GM12873 (cell line): ENCODE data around the gene NKX2-8.
A peak's percentile ranks its signal among the peaks of the same experiment; 100 is the strongest.

ENCODE experiments used
- TF ChIP-seq, protein P1 (sequence below): IDR thresholded peaks from 2 replicates; pipeline ENCODE4 v1.5.1; 2012; ENCODE audit warnings: low read depth, mild to moderate bottlenecking, moderate library complexity, low read length, control low read depth; ENCODE audit not compliant: insufficient read depth; ENCODE audit errors: missing control alignments

The NKX2-8 gene

DNA sequence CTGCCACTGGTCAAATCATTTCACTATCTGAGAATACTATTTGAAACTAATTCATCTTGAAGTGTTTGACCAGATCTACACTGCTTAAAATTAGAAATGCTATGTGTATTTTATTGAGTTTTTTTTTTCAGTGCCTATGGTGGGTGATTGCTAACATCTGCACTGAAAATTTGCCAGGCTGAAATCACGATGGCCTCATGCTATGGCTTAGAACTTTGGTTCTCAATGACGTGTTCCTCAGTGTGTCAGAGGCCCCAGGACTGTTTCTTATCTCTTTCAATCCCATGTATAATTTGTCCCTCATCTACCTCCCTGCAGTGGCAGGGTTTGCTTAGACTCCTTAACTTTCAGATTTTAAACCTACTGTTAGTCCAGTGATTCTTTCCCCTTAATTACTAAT is 36.2 kb upstream of the NKX2-8 start:
- TF ChIP-seq, protein P1, sequence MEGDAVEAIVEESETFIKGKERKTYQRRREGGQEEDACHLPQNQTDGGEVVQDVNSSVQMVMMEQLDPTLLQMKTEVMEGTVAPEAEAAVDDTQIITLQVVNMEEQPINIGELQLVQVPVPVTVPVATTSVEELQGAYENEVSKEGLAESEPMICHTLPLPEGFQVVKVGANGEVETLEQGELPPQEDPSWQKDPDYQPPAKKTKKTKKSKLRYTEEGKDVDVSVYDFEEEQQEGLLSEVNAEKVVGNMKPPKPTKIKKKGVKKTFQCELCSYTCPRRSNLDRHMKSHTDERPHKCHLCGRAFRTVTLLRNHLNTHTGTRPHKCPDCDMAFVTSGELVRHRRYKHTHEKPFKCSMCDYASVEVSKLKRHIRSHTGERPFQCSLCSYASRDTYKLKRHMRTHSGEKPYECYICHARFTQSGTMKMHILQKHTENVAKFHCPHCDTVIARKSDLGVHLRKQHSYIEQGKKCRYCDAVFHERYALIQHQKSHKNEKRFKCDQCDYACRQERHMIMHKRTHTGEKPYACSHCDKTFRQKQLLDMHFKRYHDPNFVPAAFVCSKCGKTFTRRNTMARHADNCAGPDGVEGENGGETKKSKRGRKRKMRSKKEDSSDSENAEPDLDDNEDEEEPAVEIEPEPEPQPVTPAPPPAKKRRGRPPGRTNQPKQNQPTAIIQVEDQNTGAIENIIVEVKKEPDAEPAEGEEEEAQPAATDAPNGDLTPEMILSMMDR: no peak

DNA sequence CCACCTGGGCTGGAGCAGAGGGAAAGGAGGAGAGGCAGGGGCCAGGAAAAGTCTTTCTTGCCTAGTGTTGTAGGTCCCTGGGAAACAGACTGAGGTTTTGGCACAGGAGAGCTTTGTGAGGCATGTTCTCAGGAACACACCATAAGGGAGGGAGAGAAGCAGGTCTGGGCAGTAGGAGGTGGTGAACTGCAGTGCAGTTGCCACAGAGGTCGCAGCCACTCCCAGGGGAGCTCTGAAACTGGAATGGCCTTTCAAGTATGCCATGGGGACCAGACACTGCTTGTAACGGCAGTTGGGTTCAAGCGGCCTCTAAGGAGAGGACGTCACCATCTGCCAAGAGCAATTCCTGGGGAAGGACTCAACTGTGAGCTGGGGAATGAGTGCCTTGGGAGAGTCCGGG is 35.4 kb upstream of the NKX2-8 start:
- TF ChIP-seq, protein P1: no peak

DNA sequence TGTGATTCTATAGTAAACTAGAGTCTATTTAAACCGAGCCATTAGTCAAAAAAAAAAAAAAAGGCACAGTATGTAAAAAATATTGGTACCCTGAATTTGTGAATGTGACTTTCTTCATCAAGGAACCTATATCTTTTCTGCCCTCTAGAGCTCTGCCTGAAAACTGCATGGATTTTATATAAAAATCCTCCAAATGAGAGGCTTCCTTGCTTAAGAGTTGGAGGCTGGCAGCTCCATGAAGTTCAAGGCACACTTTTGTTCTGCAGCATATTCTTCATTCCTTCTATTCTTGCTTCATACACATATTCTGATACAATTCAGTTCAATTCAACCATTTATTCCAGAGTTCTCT is 23.1 kb upstream of the NKX2-8 start:
- TF ChIP-seq, protein P1: no peak

DNA sequence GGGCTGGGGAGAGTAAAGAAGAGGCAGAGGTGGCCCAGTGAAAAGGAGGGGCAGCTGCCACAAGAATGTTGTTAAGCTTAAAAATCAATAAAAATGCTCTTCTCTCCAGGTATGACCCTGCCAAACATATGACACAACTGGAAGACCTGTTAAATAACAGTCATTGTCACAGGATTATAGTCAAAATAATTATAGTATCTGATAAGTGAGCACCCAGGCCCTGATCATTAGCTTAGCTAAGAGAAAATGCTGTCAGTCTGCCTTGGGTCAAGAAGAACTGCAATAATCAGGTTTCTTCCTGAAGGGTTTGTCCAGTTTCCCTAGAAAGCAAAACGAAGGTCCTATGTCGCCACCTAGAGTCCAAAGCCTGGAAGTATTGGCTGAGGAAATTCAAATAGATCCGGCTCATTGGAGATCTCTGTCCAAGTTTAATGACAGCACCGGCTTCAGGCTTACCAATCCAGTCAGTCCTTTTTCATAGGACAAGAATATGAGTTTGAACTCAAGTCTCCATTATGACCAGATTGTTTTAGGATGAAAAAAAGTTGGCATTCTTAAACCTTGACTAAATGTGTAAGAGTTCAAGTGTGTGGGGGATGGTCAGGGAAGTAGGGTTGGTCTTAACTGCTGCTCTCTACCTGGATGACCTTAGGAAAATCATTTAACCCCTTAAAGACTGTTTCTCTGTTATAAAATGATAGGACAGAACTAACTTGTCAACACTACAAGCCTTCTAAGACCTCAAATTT is 22.5 kb upstream of the NKX2-8 start:
- TF ChIP-seq, protein P1: peak; percentile 86

DNA sequence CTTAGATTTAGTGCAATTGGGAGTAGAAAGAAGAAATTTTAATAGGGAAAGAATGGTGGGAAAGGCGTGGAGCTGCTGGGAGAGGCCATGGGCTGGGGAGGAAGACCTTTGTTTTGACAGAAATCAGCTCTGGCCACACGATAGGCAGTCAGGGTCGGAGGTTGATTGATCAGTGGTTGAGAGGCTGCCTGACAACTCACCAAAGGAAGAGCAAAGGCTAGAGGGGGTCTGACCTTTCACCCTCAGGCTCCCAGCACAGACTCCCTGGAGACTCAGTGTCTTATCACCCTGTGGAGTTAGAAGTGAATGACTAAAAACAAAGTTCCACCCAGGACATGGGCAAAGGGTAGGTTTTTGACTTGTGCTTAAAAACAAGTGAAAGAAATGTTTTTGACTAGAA is 18.0 kb upstream of the NKX2-8 start:
- TF ChIP-seq, protein P1: no peak

DNA sequence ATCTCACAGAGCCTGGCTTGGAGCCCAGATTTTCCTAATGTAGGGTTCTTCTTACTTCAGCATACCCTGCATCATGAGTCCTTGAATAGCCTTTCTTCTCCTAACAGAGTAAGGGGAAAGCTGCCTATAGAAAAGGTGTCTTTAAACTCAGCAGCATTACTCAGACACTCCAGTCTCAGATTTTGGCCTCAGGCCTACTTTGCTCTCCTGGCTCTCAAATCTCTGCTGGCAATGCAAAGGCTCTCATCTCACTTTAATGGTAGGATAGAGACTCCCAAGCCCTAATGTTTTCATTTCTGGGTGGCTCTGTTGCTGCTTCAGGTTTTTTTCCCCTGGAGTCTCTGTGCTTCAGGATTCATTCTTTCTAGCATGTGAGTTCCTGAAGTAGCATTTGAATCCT is 9.1 kb upstream of the NKX2-8 start:
- TF ChIP-seq, protein P1: no peak

DNA sequence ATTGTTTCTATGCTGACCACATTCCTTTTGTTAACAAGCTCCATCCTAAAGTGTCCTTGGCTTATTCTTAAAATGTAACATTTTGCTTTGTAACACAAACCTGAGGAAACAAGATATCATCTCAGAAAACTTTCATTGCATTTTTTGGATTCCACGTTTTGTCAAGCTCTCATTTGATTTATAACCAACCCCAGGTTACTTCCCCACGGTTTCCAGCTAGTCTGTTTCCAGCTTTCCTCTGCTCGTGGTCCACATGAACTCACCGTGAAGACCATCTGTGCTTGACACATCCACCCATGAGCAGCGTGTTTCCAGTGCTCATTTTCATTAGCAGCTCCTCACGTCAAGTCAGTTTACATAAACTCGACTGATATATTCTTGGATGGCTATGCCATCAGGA is 6.4 kb upstream of the NKX2-8 start:
- TF ChIP-seq, protein P1: no peak

DNA sequence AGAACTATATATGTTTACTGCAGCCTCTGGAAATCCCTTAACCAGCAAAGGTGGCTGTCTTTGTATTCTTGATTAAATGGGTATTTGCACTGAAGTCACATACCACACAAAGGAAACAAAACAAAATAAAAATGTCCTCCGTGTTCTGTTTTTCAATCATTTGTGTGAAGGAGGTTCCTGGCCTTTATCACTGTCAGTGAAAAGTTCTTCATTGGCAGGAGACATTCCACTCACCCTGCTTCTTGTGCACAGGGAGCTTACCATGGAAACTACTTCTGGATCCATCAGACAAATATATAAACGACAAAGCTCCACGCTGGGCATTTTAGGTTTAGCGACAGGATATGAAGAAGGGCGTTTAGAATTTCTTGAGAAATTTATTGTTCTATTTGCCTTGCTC is 5.7 kb upstream of the NKX2-8 start:
- TF ChIP-seq, protein P1: no peak
